OCI-LY3 (cell line): ENCODE measurements around the gene LSS.

Source experiments
- H2AFZ ChIP-seq: fragments of 200-600, 300-600 bp; shearing (Covaris generic); 2 replicates; pipeline ENCODE4 v1.6.0; 2014; ENCODE audit warnings: antibody characterized with exemption, low read depth, low read length
- H3K27ac ChIP-seq: fragments of 200-600, 300-600 bp; sonication (generic); 2 replicates; pipeline ENCODE4 v1.5.1; 2014; ENCODE audit warnings: mild to moderate bottlenecking, low read length, moderate library complexity, mixed read lengths
- H3K27me3 ChIP-seq: fragments of 200-600, 300-600 bp; sonication (generic); 2 replicates; pipeline ENCODE4 v1.6.1; 2014; ENCODE audit warnings: low read depth, low read length, mixed read lengths
- H3K36me3 ChIP-seq: fragments of 200-600, 300-600 bp; sonication (generic); replicated peaks from 2 replicates; pipeline ENCODE3; 2014; ENCODE audit warnings: low read depth, low read length, mixed read lengths
- H3K4me1 ChIP-seq: fragments of 300-600, 200-600 bp; sonication (generic); 2 replicates; pipeline ENCODE4 v1.6.1; 2014; ENCODE audit warnings: low read length, mixed read lengths
- H3K4me2 ChIP-seq: fragments of 200-600, 300-600 bp; sonication (generic); 2 replicates; pipeline ENCODE4 v1.6.1; 2014; ENCODE audit warnings: low read length, mixed read lengths
- H3K4me3 ChIP-seq: fragments of 300-600, 200-600 bp; sonication (generic); 2 replicates; pipeline ENCODE4 v1.5.1; 2014; ENCODE audit warnings: antibody characterized with exemption, mild to moderate bottlenecking, low read length, moderate library complexity
- H3K79me2 ChIP-seq: fragments of 300-600, 200-600 bp; shearing (Covaris generic); 2 replicates; pipeline ENCODE4 v1.6.1; 2014; ENCODE audit warnings: mild to moderate bottlenecking, low read length, mixed read lengths
- H3K9ac ChIP-seq: fragments of 300-600, 200-600 bp; shearing (Covaris generic); 2 replicates; pipeline ENCODE4 v1.6.0; 2014; ENCODE audit warnings: mild to moderate bottlenecking, low read length, moderate library complexity
- H3K9me3 ChIP-seq: fragments of 200-600, 300-600 bp; shearing (Covaris generic); 2 replicates; pipeline ENCODE4 v1.6.1; 2014; ENCODE audit warnings: low read length, mixed read lengths; ENCODE audit not compliant: insufficient read depth
- H4K20me1 ChIP-seq: fragments of 200-600, 300-600 bp; sonication (generic); 2 replicates; pipeline ENCODE4 v1.6.1; 2016; ENCODE audit warnings: low read length, mixed read lengths; ENCODE audit not compliant: insufficient read depth
- EZH2phosphoT487 ChIP-seq: fragments of 200-600 bp; shearing (Covaris generic); IDR thresholded peaks from 2 replicates; pipeline ENCODE4 v1.6.1; 2018; ENCODE audit warnings: antibody characterized with exemption, mixed run types, low read depth
- TF ChIP-seq, protein P1 (sequence below): fragments of 200-600, 300-600 bp; sonication (generic); IDR thresholded peaks from 2 replicates; pipeline ENCODE4 v1.5.1; 2014; ENCODE audit warnings: antibody characterized with exemption, low read length, low read depth

Gene LSS

DNA sequence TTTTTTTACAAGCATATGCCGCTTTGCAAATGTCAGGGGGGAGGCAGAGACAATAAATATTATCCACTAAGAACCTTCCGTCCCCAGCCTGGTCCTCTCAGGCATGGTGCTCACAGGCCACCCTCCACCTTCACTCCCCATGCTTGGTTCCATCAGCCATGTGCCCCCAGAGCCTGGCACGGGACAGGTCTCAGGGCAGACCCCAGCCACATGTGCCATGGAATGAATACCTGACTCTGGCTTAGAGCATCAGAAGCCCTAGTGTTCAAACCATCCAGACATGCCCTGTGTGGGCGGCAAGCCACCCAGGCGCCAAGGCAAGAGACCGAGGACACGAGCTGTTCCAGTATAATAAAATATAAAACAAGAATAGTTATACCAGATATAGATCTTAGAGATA is 5.4 kb downstream of the LSS start:
- H2AFZ ChIP-seq, result no peak overlapping the region
- H3K79me2 ChIP-seq, result peaks cover 89% of the 10 kb centered on the region
- TF ChIP-seq EZH2phosphoT487, result no peak
- TF ChIP-seq, protein P1, sequence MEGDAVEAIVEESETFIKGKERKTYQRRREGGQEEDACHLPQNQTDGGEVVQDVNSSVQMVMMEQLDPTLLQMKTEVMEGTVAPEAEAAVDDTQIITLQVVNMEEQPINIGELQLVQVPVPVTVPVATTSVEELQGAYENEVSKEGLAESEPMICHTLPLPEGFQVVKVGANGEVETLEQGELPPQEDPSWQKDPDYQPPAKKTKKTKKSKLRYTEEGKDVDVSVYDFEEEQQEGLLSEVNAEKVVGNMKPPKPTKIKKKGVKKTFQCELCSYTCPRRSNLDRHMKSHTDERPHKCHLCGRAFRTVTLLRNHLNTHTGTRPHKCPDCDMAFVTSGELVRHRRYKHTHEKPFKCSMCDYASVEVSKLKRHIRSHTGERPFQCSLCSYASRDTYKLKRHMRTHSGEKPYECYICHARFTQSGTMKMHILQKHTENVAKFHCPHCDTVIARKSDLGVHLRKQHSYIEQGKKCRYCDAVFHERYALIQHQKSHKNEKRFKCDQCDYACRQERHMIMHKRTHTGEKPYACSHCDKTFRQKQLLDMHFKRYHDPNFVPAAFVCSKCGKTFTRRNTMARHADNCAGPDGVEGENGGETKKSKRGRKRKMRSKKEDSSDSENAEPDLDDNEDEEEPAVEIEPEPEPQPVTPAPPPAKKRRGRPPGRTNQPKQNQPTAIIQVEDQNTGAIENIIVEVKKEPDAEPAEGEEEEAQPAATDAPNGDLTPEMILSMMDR, result no peak
- no peak overlapping the region for H3K9ac ChIP-seq
- no peak overlapping the region for H3K4me3 ChIP-seq
- no peaks in the 10 kb centered on the region for H3K27me3 ChIP-seq
- peaks cover 34% of the 10 kb centered on the region for H3K36me3 ChIP-seq
- H4K20me1 ChIP-seq, result peaks cover 38% of the 10 kb centered on the region
- H3K4me2 ChIP-seq, result no peak overlapping the region
- H3K27ac ChIP-seq, result no peak overlapping the region
- H3K9me3 ChIP-seq, result no peaks in the 10 kb centered on the region
- H3K4me1 ChIP-seq, result peaks cover 15% of the 10 kb centered on the region

DNA sequence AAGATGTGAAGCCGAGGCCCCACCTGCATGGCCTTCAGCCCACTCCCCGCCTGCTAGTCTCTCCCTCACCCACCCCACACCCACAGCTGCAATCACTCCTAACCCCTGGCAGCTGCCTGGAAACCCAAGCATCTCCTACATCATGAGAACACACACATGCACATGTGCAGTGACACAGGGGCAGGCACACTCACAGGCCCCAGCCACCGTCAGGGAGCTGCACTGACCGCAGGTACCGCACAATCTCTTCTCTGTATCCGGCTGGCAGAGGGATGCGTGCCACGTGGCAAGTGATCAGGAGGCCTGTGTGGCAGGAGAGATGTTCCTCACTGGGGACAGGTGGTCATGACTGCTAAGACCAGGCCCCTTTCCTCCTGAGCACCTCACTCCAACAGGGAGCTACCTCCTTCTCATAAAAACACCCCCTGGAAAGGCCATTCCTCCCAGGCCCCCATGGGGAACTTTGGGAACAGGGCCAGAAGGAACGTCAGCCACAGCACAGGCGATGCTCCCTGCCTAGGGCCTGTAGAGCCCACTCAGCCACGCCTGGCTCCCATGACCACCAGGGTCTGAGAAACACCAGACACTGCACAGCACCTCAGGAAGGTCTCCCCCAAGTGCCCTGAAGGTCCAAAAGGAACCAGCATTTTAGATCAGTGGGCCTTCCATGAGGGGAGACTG is 6.0 kb downstream of the LSS start:
- no peak for TF ChIP-seq EZH2phosphoT487
- TF ChIP-seq, protein P1, result no peak
- Histone ChIP-seq H3K9ac (no peak overlapping the region), H3K9me3 (no peaks in the 10 kb centered on the region), H3K4me1 (peaks cover 15% of the 10 kb centered on the region), H3K4me3 (no peak overlapping the region), H3K27me3 (no peaks in the 10 kb centered on the region), H2AFZ (no peak overlapping the region), H3K4me2 (no peak overlapping the region), H3K27ac (no peak overlapping the region), H4K20me1 (peaks cover 41% of the 10 kb centered on the region), H3K79me2 (peaks cover 84% of the 10 kb centered on the region), H3K36me3 (peaks cover 32% of the 10 kb centered on the region)

DNA sequence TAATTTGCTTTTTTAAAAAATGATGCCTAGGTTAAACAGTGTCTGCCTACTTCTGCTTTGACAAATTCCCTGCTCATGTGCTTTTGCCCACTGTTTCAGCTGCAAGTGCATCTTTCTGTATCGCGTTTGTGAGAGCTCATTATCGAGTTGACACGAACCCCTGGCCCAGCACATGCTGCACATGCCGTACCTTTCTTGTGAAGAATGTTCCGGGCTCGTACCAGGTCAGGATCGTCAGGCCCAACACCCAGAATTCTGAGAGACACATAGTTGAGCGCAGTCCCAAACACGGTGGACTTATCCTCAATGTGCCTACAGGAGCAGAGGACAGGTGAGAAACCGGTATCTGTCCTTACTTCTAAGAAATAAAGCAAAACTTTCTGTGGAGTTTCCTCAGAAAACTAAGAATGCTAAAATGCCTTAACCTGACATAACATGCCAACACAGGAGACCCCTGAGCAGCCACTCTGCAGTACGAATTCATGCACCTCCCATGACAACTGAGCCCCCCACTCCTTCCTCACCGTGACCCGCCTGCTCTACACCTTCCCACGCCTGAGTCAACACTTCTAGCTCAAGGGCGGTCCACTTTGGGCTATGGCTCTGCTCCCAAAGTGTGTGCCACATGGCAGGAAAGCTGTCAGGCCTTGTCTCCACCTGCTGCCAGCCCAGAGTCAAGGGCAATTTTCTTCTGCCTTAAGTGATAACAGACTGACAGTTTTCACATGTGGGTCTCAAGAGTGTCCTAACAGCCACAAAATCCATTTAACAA is 6.7 kb downstream of the LSS start:
- peaks cover 42% of the 10 kb centered on the region for H4K20me1 ChIP-seq
- H3K9ac ChIP-seq, result no peak overlapping the region
- H3K9me3 ChIP-seq, result no peaks in the 10 kb centered on the region
- H2AFZ ChIP-seq, result no peak overlapping the region
- peaks cover 15% of the 10 kb centered on the region for H3K4me1 ChIP-seq
- H3K36me3 ChIP-seq, result peaks cover 28% of the 10 kb centered on the region
- no peaks in the 10 kb centered on the region for H3K27me3 ChIP-seq
- TF ChIP-seq EZH2phosphoT487, result no peak
- TF ChIP-seq, protein P1, result no peak
- H3K4me3 ChIP-seq, result no peak overlapping the region
- peaks cover 80% of the 10 kb centered on the region for H3K79me2 ChIP-seq
- H3K27ac ChIP-seq, result no peak overlapping the region
- no peak overlapping the region for H3K4me2 ChIP-seq

DNA sequence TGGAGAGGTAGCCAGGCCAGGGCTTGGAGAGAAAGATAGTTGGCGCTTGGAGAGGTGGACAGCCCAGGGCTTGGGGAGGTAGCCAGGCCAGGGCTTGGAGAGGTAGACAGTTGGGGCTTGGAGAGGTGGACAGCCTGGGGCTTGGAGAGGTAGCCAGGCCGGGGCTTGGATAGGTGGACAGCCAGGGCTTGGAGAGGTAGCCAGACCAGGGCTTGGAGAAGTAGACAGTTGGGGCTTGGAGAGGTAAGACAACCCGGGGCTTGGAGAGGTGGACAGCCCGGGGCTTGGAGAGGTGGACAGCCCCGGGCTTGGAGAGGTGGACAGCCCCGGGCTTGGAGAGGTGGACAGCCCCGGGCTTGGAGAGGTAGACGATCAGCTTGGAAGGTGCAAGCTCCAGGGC is 7.7 kb downstream of the LSS start:
- no peaks in the 10 kb centered on the region for H3K27me3 ChIP-seq
- H2AFZ ChIP-seq, result no peak overlapping the region
- no peak overlapping the region for H3K27ac ChIP-seq
- peaks cover 37% of the 10 kb centered on the region for H4K20me1 ChIP-seq
- H3K36me3 ChIP-seq, result peaks cover 23% of the 10 kb centered on the region
- TF ChIP-seq EZH2phosphoT487, result no peak
- TF ChIP-seq, protein P1, result no peak
- no peaks in the 10 kb centered on the region for H3K9me3 ChIP-seq
- H3K9ac ChIP-seq, result no peak overlapping the region
- no peak overlapping the region for H3K4me3 ChIP-seq
- no peak overlapping the region for H3K4me2 ChIP-seq
- H3K4me1 ChIP-seq, result peaks cover 5% of the 10 kb centered on the region
- peaks cover 72% of the 10 kb centered on the region for H3K79me2 ChIP-seq
